Spinal cord (tissue), 10 donors: ENCODE data around the gene GIPC1. TPM values are rescaled to one million over a fixed set of nuclear protein-coding genes. Genes with fewer than 3 reads are reported as not detected.

Experiments
- DNase-seq, 6 donors: peaks; one replicate each; pipeline versions ENCODE4 v3.0.0 to v3.0.0-alpha.2; 2013 to 2015; ENCODE audit warnings: low spot score in 6 of 6, low read depth in 4 of 6
- H3K27ac ChIP-seq: one replicate; pipeline ENCODE4 v1.5.1; 2013; ENCODE audit warnings: low read depth, low read length, control low read depth
- H3K27me3 ChIP-seq: one replicate; pipeline ENCODE4 v1.6.1; 2013; ENCODE audit warnings: low read length; ENCODE audit not compliant: control insufficient read depth, insufficient read depth
- H3K36me3 ChIP-seq: one replicate; pipeline ENCODE4 v1.6.1; 2013; ENCODE audit warnings: low read length; ENCODE audit not compliant: control insufficient read depth, insufficient read depth
- H3K4me1 ChIP-seq: one replicate; pipeline ENCODE4 v1.6.1; 2013; ENCODE audit warnings: low read length; ENCODE audit not compliant: control insufficient read depth, insufficient read depth
- H3K4me3 ChIP-seq: one replicate; pipeline ENCODE4 v1.5.1; 2013; ENCODE audit warnings: low read depth, low read length, control low read depth
- H3K9me3 ChIP-seq: one replicate; pipeline ENCODE4 v1.6.1; 2013; ENCODE audit warnings: low read length; ENCODE audit not compliant: control insufficient read depth, insufficient read depth
- WGBS: methylation state at CpG from one replicate; pipeline ENCODE4 v1.1.5; 2013; ENCODE audit warnings: missing lambda C conversion rate; ENCODE audit not compliant: insufficient coverage; 5-methylcytosine and 5-hydroxymethylcytosine counted together
- polyA plus RNA-seq, 2 donors: library from polyadenylated mRNA; unstranded; fragments of 120-200 nt; gene quantifications; one replicate each; pipeline ENCODE4 v1.2.1, GENCODE V29; 2013; ENCODE audit not compliant: insufficient read length in 2 of 2
- total RNA-seq, 2 donors: library from RNA; depleted of rRNA in 1 of 2; stranded (reverse); fragments of 120-200 nt in 1 of 2; fragments of >200 nt in 1 of 2; gene quantifications; one replicate each; pipeline versions ENCODE4 v1.2.3 to v1.2.4, GENCODE V29; 2013 to 2014
- donor health status: healthy.

Gene GIPC1
- total and polyA plus RNA-seq, 4 donors, result 58.3 to 137 (median 114) TPM

- Histone ChIP-seq H3K4me1 (peaks cover 6% of the 10 kb centered on the region), H3K9me3 (no peaks in the 10 kb centered on the region), H3K4me3 (no peak overlapping the region), H3K27me3 (no peaks in the 10 kb centered on the region), H3K27ac (no peak overlapping the region), H3K36me3 (peaks cover 12% of the 10 kb centered on the region)
- WGBS, result 23% methylated on average over 15 of the region's 24 CpGs
- DNase-seq, result peak in 1 of 6 donors; percentile 56
Observed at GRCh38 chr19:14536926-14537692, 41.2 kb upstream of the GIPC1 start.

GRCh38 chr19:14533450-14533849 lies 37.5 kb upstream of the GIPC1 start:
- peaks cover 9% of the 10 kb centered on the region for H3K36me3 ChIP-seq
- H3K4me1 ChIP-seq, result peaks cover 27% of the 10 kb centered on the region
- WGBS, result no CpG with 5 or more reads among the region's 5 CpGs
- DNase-seq, result no peak
- no peaks in the 10 kb centered on the region for H3K9me3 ChIP-seq
- H3K4me3 ChIP-seq, result no peak overlapping the region
- no peak overlapping the region for H3K27ac ChIP-seq
- no peaks in the 10 kb centered on the region for H3K27me3 ChIP-seq

GRCh38 chr19:14530506-14530905 lies 34.6 kb upstream of the GIPC1 start:
- H3K27ac ChIP-seq, result no peak overlapping the region
- H3K4me1 ChIP-seq, result peaks cover 22% of the 10 kb centered on the region
- H3K9me3 ChIP-seq, result no peaks in the 10 kb centered on the region
- 17% methylated on average over 1 of the region's 3 CpGs for WGBS
- no peak overlapping the region for H3K4me3 ChIP-seq
- DNase-seq, result no peak
- H3K27me3 ChIP-seq, result no peaks in the 10 kb centered on the region
- peaks cover 9% of the 10 kb centered on the region for H3K36me3 ChIP-seq

GRCh38 chr19:14530005-14530348 lies 34.0 kb upstream of the GIPC1 start:
- Histone ChIP-seq H3K9me3 (no peaks in the 10 kb centered on the region), H3K27me3 (no peaks in the 10 kb centered on the region), H3K36me3 (peaks cover 9% of the 10 kb centered on the region), H3K4me1 (peaks cover 22% of the 10 kb centered on the region), H3K4me3 (peak overlapping the region; percentile 98), H3K27ac (peak overlapping the region; percentile 98)
- WGBS, result 0% methylated on average over 17 of the region's 18 CpGs
- no peak for DNase-seq

GRCh38 chr19:14529254-14530004 lies 33.5 kb upstream of the GIPC1 start, which contains the start of gene TECR:
TECR (plus strand) TSS chr19:14529594; CDS start chr19:14529697, 103 bp downstream.
- peak; percentile 97 to 100 (median 100) for DNase-seq
- H3K4me3 ChIP-seq, result peak within 1 kb of the TSS; percentile 98
- peaks cover 22% of the 10 kb centered on the region for H3K4me1 ChIP-seq
- H3K9me3 ChIP-seq, result no peaks in the 10 kb centered on the region
- peak within 1 kb of the TSS; percentile 98 for H3K27ac ChIP-seq
- WGBS, result under 1% methylated on average over 53 of the region's 59 CpGs
- H3K27me3 ChIP-seq, result no peaks in the 10 kb centered on the region
- H3K36me3 ChIP-seq, result peaks cover 4% of the 10 kb centered on the region

GRCh38 chr19:14528419-14529253 lies 32.7 kb upstream of the GIPC1 start:
- no peak for DNase-seq
- peak overlapping the region; percentile 98 for H3K4me3 ChIP-seq
- no peaks in the 10 kb centered on the region for H3K27me3 ChIP-seq
- H3K27ac ChIP-seq, result peak overlapping the region; percentile 98
- H3K4me1 ChIP-seq, result peaks cover 22% of the 10 kb centered on the region
- peaks cover 3% of the 10 kb centered on the region for H3K36me3 ChIP-seq
- no peaks in the 10 kb centered on the region for H3K9me3 ChIP-seq
- 44% methylated on average over 39 of the region's 39 CpGs for WGBS

- WGBS, result 88% methylated on average over 2 of the region's 4 CpGs
- no peak overlapping the region for H3K27ac ChIP-seq
Observed at GRCh38 chr19:14526423-14526822, 30.5 kb upstream of the GIPC1 start.

GRCh38 chr19:14525729-14526128 lies 29.8 kb upstream of the GIPC1 start:
- Histone ChIP-seq H3K27ac (peak overlapping the region; percentile 22), H3K4me3 (no peak overlapping the region), H3K27me3 (no peaks in the 10 kb centered on the region), H3K4me1 (peaks cover 11% of the 10 kb centered on the region), H3K36me3 (no peaks in the 10 kb centered on the region), H3K9me3 (no peaks in the 10 kb centered on the region)
- no peak for DNase-seq
- WGBS, result 47% methylated on average over 5 of the region's 6 CpGs

More at GRCh38 chr19:14526423-14526822, 30.5 kb upstream of the GIPC1 start:
- Histone ChIP-seq H3K9me3 (no peaks in the 10 kb centered on the region), H3K4me1 (peaks cover 15% of the 10 kb centered on the region), H3K36me3 (no peaks in the 10 kb centered on the region), H3K27me3 (no peaks in the 10 kb centered on the region), H3K4me3 (no peak overlapping the region)
- no peak for DNase-seq

GRCh38 chr19:14520543-14520942 lies 24.6 kb upstream of the GIPC1 start:
- WGBS, result 86% methylated on average over 2 of the region's 4 CpGs
- Histone ChIP-seq H3K36me3 (peaks cover 13% of the 10 kb centered on the region), H3K9me3 (no peaks in the 10 kb centered on the region), H3K4me3 (no peak overlapping the region), H3K27me3 (no peaks in the 10 kb centered on the region), H3K27ac (no peak overlapping the region), H3K4me1 (peaks cover 30% of the 10 kb centered on the region)
- no peak for DNase-seq
